ENCODE results near the gene DDX52. TPM values are rescaled to one million over a fixed set of nuclear protein-coding genes. Genes with fewer than 3 reads are reported as not detected.

The DDX52 gene
- total and polyA plus RNA-seq, 12 donors: 7.8 to 18.0 (median 14.4) TPM

- H3K27ac ChIP-seq: no peak overlapping the region
- H3K27me3 ChIP-seq: peaks cover 0 to 12% (median 5%) of the 10 kb centered on the region in 7 donors
- H3K4me1 ChIP-seq: no peaks in the 10 kb centered on the region
- WGBS, 2 donors: 73 to 76% methylated on average over 3 of the region's 3 CpGs
- intact Hi-C loops (cut with DNase I): loop anchor here in 2 of 10 donors (10.0 kb wide), 1 partner anchor 112 kb away; no protein-coding TSS in a partner anchor
- no peaks in the 10 kb centered on the region for H3K36me3 ChIP-seq
- no peak overlapping the region for H3K4me3 ChIP-seq
- TF ChIP-seq CTCF (IDR thresholded peaks at IDR 0.05): no peak
- ATAC-seq (no peak), DNase-seq (no peak)
- H3K9me3 ChIP-seq: no peaks in the 10 kb centered on the region
These were observed 29.4 kb upstream of the DDX52 start for GRCh38 chr17:37672548-37673078.

DNA sequence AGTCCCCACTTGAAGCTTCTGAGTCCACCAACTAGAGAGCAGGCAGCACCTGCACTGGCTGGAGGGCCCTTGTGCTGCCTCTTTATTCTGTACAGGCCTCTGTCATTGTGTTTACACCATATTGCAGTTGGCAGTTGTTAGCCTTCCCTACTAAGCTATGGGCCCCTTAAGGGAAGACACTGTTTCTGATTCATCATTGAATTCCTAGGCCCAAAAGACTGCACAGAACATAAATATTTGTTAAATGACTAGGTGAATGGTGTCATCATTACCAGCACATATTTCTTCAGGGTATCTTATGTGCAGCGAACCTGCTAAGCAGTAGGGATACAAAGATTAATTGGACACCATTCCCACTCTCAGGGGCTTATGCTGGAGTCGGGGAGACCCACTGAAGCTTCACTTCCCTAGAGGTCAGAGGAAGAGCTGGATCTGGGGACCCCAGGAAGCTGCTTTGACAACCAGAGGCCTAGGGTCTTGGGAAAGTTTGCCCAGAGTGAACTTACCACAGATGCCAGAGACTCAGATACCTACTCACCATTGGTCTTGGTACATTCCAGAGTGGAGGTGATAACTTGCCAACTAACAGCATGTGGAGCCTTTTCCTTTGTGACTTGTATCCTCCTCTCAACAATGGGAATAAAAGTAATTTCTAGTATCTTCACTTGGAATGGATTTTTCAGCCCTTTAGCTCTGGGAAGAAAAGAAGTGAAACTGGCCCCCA, 28.7 kb upstream of the DDX52 start:
- ATAC-seq: no peak
- Histone ChIP-seq H3K4me1 (no peaks in the 10 kb centered on the region), H3K4me3 (no peak overlapping the region), H3K27ac (no peak overlapping the region), H3K36me3 (no peaks in the 10 kb centered on the region), H3K9me3 (no peaks in the 10 kb centered on the region), H3K27me3 (peaks cover 0 to 6% (median 5%) of the 10 kb centered on the region in 7 donors)
- no peak for TF ChIP-seq CTCF (IDR thresholded peaks at IDR 0.05)
- intact Hi-C loops (cut with DNase I): loop anchor here in 2 of 10 donors (10.0 kb wide), 1 partner anchor 113 kb away; no protein-coding TSS in a partner anchor
- WGBS, 2 donors: 89 to 91% methylated on average over 2 of the region's 2 CpGs
- no peak for DNase-seq

DNA sequence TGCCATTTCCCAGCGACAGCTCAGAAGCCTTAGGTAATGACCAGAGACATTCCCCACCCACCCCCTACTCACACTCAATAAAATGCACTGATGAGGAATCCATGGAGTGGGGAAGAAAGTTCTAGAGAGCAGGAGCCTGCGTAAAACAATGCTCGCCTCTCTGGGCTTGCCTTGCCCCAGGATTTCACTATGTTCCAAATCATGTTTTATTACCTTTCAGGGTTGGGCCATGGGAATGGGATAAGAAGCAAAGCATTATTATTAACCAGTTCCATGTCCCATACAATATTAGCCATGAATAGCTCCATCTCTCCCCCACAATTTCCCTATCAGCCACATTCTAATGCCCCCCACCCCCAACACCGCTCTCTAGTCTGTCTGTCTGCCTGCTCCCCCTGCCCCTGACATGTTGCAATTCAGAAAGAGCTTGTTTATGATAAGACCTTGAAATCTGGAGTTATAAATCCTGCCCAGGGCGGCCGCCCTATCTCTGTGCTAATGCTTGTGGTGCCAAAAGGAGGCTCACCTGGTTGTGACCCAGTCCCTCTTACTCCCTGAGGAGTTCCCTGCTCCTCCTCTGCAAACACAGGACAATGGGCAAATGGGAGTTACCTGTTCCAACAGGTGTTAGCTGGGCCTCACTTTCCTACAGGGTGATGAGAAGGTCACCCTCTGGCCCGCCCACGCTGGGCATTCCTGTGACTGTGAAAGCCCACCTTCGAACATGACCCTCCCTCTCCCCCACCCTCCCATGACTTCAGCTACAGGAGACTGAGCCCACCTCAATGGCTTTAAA, 28.0 kb upstream of the DDX52 start:
- Histone ChIP-seq H3K4me1 (no peaks in the 10 kb centered on the region), H3K27me3 (peaks cover 0 to 5% (median 0%) of the 10 kb centered on the region in 7 donors), H3K4me3 (no peak overlapping the region), H3K36me3 (no peaks in the 10 kb centered on the region), H3K27ac (no peak overlapping the region), H3K9me3 (no peaks in the 10 kb centered on the region)
- WGBS, 2 donors: 84 to 88% methylated on average over 9 of the region's 9 CpGs
- DNase-seq (no peak), ATAC-seq (no peak)
- intact Hi-C loops (cut with DNase I): loop anchor here in 2 of 10 donors (10.0 kb wide), 1 partner anchor 114 kb away; no protein-coding TSS in a partner anchor
- no peak for TF ChIP-seq CTCF (IDR thresholded peaks at IDR 0.05)

DNA sequence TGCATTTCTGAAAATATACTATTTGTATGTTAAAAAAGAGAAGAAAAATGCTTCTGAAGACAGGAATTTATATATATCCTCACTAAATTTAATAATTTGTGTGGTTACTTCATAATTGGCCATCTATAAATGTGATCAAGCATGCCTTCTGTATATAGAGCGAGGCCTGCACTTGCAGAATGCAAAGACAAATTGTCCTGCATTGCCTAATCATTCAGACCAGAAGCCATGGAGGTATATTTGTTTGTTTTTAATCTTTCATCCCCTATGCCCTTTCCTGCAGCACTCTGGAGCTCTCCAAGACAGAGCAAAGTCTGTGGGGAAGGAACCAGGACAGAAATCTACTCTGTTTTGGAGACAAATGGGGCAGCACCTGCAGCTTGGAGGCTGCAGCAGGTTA, 23.8 kb upstream of the DDX52 start:
- no peaks in the 10 kb centered on the region for H3K36me3 ChIP-seq
- H3K27me3 ChIP-seq: no peaks in the 10 kb centered on the region
- DNase-seq (no peak), ATAC-seq (no peak)
- H3K4me3 ChIP-seq: no peak overlapping the region
- WGBS, 2 donors: 88 to 93% methylated on average over 1 of the region's 1 CpG
- no peaks in the 10 kb centered on the region for H3K4me1 ChIP-seq
- TF ChIP-seq CTCF (IDR thresholded peaks at IDR 0.05): no peak
- H3K9me3 ChIP-seq: no peaks in the 10 kb centered on the region
- H3K27ac ChIP-seq: no peak overlapping the region
- intact Hi-C loops (cut with DNase I): no loop called here

All from heart right ventricle (tissue), 16 donors.